Upper lobe of right lung (tissue), 1 donor: ENCODE measurements around the gene KRT74. TPM values are rescaled to one million over a fixed set of nuclear protein-coding genes. Genes with fewer than 3 reads are reported as not detected.
A peak's percentile ranks its signal among the peaks of the same experiment; 100 is the strongest.

Source experiments
- ATAC-seq: fragments of 200-7000 bp; cut with Tn5 transposase; one replicate; pipeline ENCODE4 v1.9.1; 2020; ENCODE audit warnings: mild to moderate bottlenecking, moderate library complexity
- DNase-seq: peaks from one replicate; pipeline ENCODE4 v3.0.0-alpha.2; 2020
- H3K27ac ChIP-seq: fragments of 200-600 bp; one replicate; pipeline ENCODE4 v1.8.0; 2022
- H3K27me3 ChIP-seq: fragments of 200-600 bp; one replicate; pipeline ENCODE4 v1.8.0; 2022; ENCODE audit warnings: mild to moderate bottlenecking
- H3K36me3 ChIP-seq: fragments of 200-600 bp; one replicate; pipeline ENCODE4 v1.8.0; 2022
- H3K4me1 ChIP-seq: fragments of 200-600 bp; one replicate; pipeline ENCODE4 v1.8.0; 2022
- H3K4me3 ChIP-seq: fragments of 200-600 bp; one replicate; pipeline ENCODE4 v1.8.0; 2022; ENCODE audit warnings: mild to moderate bottlenecking
- H3K9me3 ChIP-seq: fragments of 200-600 bp; one replicate; pipeline ENCODE4 v1.8.0; 2022
- CTCF ChIP-seq: fragments of 200-600 bp; IDR thresholded peaks from one replicate; pipeline ENCODE4 v1.8.0; 2022; ENCODE audit warnings: antibody characterized with exemption
- intact Hi-C: fragments of 100-400 bp; cut with DNase I; formaldehyde crosslinking; loops from one replicate; pipeline ENCODE4 v1.11.0; 2022
- total RNA-seq: library from RNA; stranded (reverse); fragmentation: NEBNext Ultra II Directional; extraction: Animal tissue kit (Norgen Biotek cat#: 25700); gene quantifications from one replicate; pipeline ENCODE4 v1.2.1, GENCODE V29; 2021
- donor health status: DM: no; HTN: yes; CAD: no; lungs with severe emphysema.

The KRT74 gene
- total RNA-seq, 1 donor from 2014 or later, result not detected

GRCh38 chr12:52584156-52584682, 10.6 kb upstream of the KRT74 start:
- Histone ChIP-seq H3K4me1 (no peaks in the 10 kb centered on the region), H3K9me3 (no peaks in the 10 kb centered on the region), H3K4me3 (no peak overlapping the region), H3K27me3 (no peaks in the 10 kb centered on the region), H3K27ac (no peak overlapping the region), H3K36me3 (no peaks in the 10 kb centered on the region)
- no peak for TF ChIP-seq CTCF
- intact Hi-C loops, result no loop called here
- ATAC-seq, result no peak
- peak; percentile 47 for DNase-seq

GRCh38 chr12:52582971-52583456, 9.4 kb upstream of the KRT74 start:
- Histone ChIP-seq H3K4me3 (no peak overlapping the region), H3K27me3 (no peaks in the 10 kb centered on the region), H3K9me3 (no peaks in the 10 kb centered on the region), H3K4me1 (no peaks in the 10 kb centered on the region), H3K36me3 (no peaks in the 10 kb centered on the region), H3K27ac (no peak overlapping the region)
- TF ChIP-seq CTCF, result peak; percentile 68
- DNase-seq (peak; percentile 66), ATAC-seq (peak; percentile 90)
- intact Hi-C loops, result no loop called here

- H3K27ac ChIP-seq, result no peak overlapping the region
These were observed 8.8 kb upstream of the KRT74 start for GRCh38 chr12:52582486-52582885.

GRCh38 chr12:52581481-52581880, 7.8 kb upstream of the KRT74 start:
- Histone ChIP-seq H3K9me3 (no peaks in the 10 kb centered on the region), H3K27me3 (no peaks in the 10 kb centered on the region), H3K4me1 (no peaks in the 10 kb centered on the region), H3K4me3 (no peak overlapping the region), H3K27ac (no peak overlapping the region), H3K36me3 (no peaks in the 10 kb centered on the region)
- ATAC-seq (no peak), DNase-seq (peak; percentile 30)
- intact Hi-C loops, result no loop called here
- no peak for TF ChIP-seq CTCF

More at GRCh38 chr12:52582486-52582885, 8.8 kb upstream of the KRT74 start:
- no peaks in the 10 kb centered on the region for H3K27me3 ChIP-seq
- DNase-seq, result peak; percentile 28
- H3K36me3 ChIP-seq, result no peaks in the 10 kb centered on the region
- intact Hi-C loops, result no loop called here
- H3K4me1 ChIP-seq, result no peaks in the 10 kb centered on the region
- no peak for ATAC-seq
- H3K4me3 ChIP-seq, result no peak overlapping the region
- no peaks in the 10 kb centered on the region for H3K9me3 ChIP-seq
- TF ChIP-seq CTCF, result no peak

- DNase-seq (peak; percentile 32), ATAC-seq (no peak)
- intact Hi-C loops, result no loop called here
- Histone ChIP-seq H3K27ac (no peak overlapping the region), H3K4me1 (no peaks in the 10 kb centered on the region), H3K9me3 (no peaks in the 10 kb centered on the region), H3K27me3 (no peaks in the 10 kb centered on the region), H3K36me3 (no peaks in the 10 kb centered on the region), H3K4me3 (no peak overlapping the region)
- TF ChIP-seq CTCF, result no peak
These were observed 7.4 kb upstream of the KRT74 start for GRCh38 chr12:52581066-52581465.

- TF ChIP-seq CTCF, result no peak
- Histone ChIP-seq H3K27ac (no peak overlapping the region), H3K27me3 (no peaks in the 10 kb centered on the region), H3K36me3 (no peaks in the 10 kb centered on the region), H3K4me3 (no peak overlapping the region), H3K4me1 (no peaks in the 10 kb centered on the region), H3K9me3 (no peaks in the 10 kb centered on the region)
- ATAC-seq, result no peak
- intact Hi-C loops, result no loop called here
- DNase-seq, result peak; percentile 46
These were observed 6.9 kb upstream of the KRT74 start for GRCh38 chr12:52580496-52580895.
